HepG2 (cell line): ENCODE data around the gene MBD3L2. TPM values are rescaled to one million over a fixed set of nuclear protein-coding genes. Genes with fewer than 3 reads are reported as not detected.
"Not testable (repeated sequence)": the region's sequence is repeated elsewhere in the genome, so short reads cannot be mapped to it uniquely, and the experiment has no call there.

Source experiments
- ATAC-seq: fragments of 200-7000 bp; cut with Tn5 transposase; 3 replicates; pipeline ENCODE4 v1.9.1; 2020; ENCODE audit warnings: mild to moderate bottlenecking, moderate library complexity
- Bru-seq: library from RNA; stranded (reverse); fragments of 400-500 nt; gene quantifications from one replicate; lab custom pipeline; 2021; lab: Mats Ljungman, UMichigan
- BruChase-seq, 2 experiments: library from RNA; stranded (reverse); fragments of 400-500 nt; gene quantifications; one replicate each; lab custom pipeline; 2021; lab: Mats Ljungman, UMichigan
- BruUV-seq: library from RNA; stranded (reverse); fragments of 400-500 nt; replicated peaks from 2 replicates; lab custom pipeline; 2021; lab: Mats Ljungman, UMichigan
- CTCF ChIA-PET: fragments of 300-600 bp; formaldehyde crosslinking; extraction: SDS; loops from one replicate; lab custom pipeline; 2021; ENCODE audit warnings: low total read pairs, inconsistent platforms, low intra/inter-chr PET ratio; lab: Yijun Ruan, JAX
- POLR2A ChIA-PET: fragments of 350-600 bp; sonication (Branson Sonifier 250); formaldehyde crosslinking; loops from one replicate; lab custom pipeline; 2020; ENCODE audit warnings: antibody characterized with exemption, inconsistent platforms; lab: Yijun Ruan, JAX
- DNase-seq: peaks from one replicate; pipeline ENCODE4 v3.0.0-alpha.2; 2015; ENCODE audit warnings: low spot score
- FAIRE-seq: peaks from 3 replicates; lab custom pipeline; 2011; peaks lifted over from hg19 to GRCh38; lab: Jason Lieb, UNC
- H2AFZ ChIP-seq: one replicate; pipeline ENCODE4 v1.6.1; 2011; ENCODE audit warnings: low read length, inconsistent platforms
- H3K27ac ChIP-seq: fragments of 300-600 bp; 3 replicates; pipeline ENCODE4 v1.8.0; 2011; ENCODE audit warnings: mixed run types, mild to moderate bottlenecking, mixed read lengths, low read length, inconsistent platforms; ENCODE audit not compliant: insufficient read depth; ENCODE audit errors: extremely low read length
- H3K27me3 ChIP-seq, 2 experiments: fragments of 200-600 bp in 1 of 2; 2 replicates in 1 of 2; 3 replicates in 1 of 2; pipeline versions ENCODE4 v1.6.0 to v1.8.0; 2011; ENCODE audit warnings: low read length in 2 of 2, mild to moderate bottlenecking in 2 of 2, moderate library complexity in 2 of 2, inconsistent platforms in 1 of 2; ENCODE audit not compliant: insufficient read depth in 2 of 2, control insufficient read depth in 1 of 2
- H3K36me3 ChIP-seq, 2 experiments: fragments of 200-600 bp in 1 of 2; replicated peaks in 1 of 2; 2 replicates in 1 of 2; 3 replicates in 1 of 2; pipeline versions ENCODE4 v1.5.1 to v1.8.0; 2011; ENCODE audit warnings: low read length in 2 of 2, inconsistent platforms in 1 of 2; ENCODE audit not compliant: insufficient read depth in 2 of 2, control insufficient read depth in 1 of 2
- H3K4me1 ChIP-seq: 2 replicates; pipeline ENCODE4 v1.5.1; 2012; ENCODE audit warnings: low read length, inconsistent platforms; ENCODE audit not compliant: insufficient read depth
- H3K4me2 ChIP-seq: 2 replicates; pipeline ENCODE4 v1.6.0; 2011; ENCODE audit warnings: low read depth, low read length, inconsistent platforms
- H3K4me3 ChIP-seq, 3 experiments: fragments of 200-600 bp in 1 of 3; sonication (generic), shearing (Covaris generic) in 1 of 3; replicated peaks in 1 of 3; 2 replicates each; pipeline ENCODE4 v1.5.1; 2011 to 2016; ENCODE audit warnings: low read length in 3 of 3, inconsistent platforms in 2 of 3, low read depth in 2 of 3, mild to moderate bottlenecking in 2 of 3, control low read depth in 1 of 3, mixed read lengths in 1 of 3; ENCODE audit not compliant: insufficient read depth in 1 of 3
- H3K79me2 ChIP-seq: one replicate; pipeline ENCODE4 v1.6.1; 2011; ENCODE audit warnings: low read length, inconsistent platforms; ENCODE audit not compliant: insufficient read depth
- H3K9ac ChIP-seq: 2 replicates; pipeline ENCODE4 v1.6.0; 2011; ENCODE audit warnings: mild to moderate bottlenecking, low read depth, low read length, inconsistent platforms; ENCODE audit not compliant: insufficient read depth
- H3K9me3 ChIP-seq: 2 replicates; pipeline ENCODE4 v1.5.1; 2012; ENCODE audit warnings: mild to moderate bottlenecking, low read length
- H4K20me1 ChIP-seq: 2 replicates; pipeline ENCODE4 v1.6.0; 2011; ENCODE audit warnings: inconsistent platforms, mild to moderate bottlenecking, low read length, moderate library complexity; ENCODE audit not compliant: insufficient read depth
- AGO2 ChIP-seq: fragments of 200-400 bp; formaldehyde crosslinking; optimal IDR thresholded peaks from 2 replicates; pipeline ENCODE3; 2017; ENCODE audit warnings: mild to moderate bottlenecking, low read depth, low read length, moderate library complexity
- AHR ChIP-seq: IDR thresholded peaks from 2 replicates; pipeline ENCODE4 v1.6.1; 2018; ENCODE audit warnings: missing genetic modification reagents, missing compliant biosample characterization
- ATM ChIP-seq: fragments of 450-650 bp; IDR thresholded peaks from 2 replicates; pipeline ENCODE4 v1.7.1; 2017; ENCODE audit warnings: mild to moderate bottlenecking, borderline replicate concordance
- CCAR2 ChIP-seq: fragments of 200-400 bp; formaldehyde crosslinking; optimal IDR thresholded peaks from 2 replicates; pipeline ENCODE3; 2018; ENCODE audit warnings: low read depth, mild to moderate bottlenecking, low read length, moderate library complexity
- NONO ChIP-seq, 2 experiments: fragments of 450-650 bp in 1 of 2; sonication (generic) in 1 of 2; formaldehyde crosslinking in 1 of 2; IDR thresholded peaks in 1 of 2; conservative IDR thresholded peaks in 1 of 2; 2 replicates each; pipeline versions ENCODE4 v1.6.1 to v1.8.0; 2017 to 2022; ENCODE audit warnings: mild to moderate bottlenecking in 1 of 2, missing genetic modification reagents in 1 of 2, moderate library complexity in 1 of 2
- PAWR ChIP-seq: sonication (generic); formaldehyde crosslinking; IDR thresholded peaks from 2 replicates; pipeline ENCODE4 v1.4.0; 2020; ENCODE audit warnings: missing genetic modification reagents, mild to moderate bottlenecking, borderline replicate concordance
- PHF5A ChIP-seq: IDR thresholded peaks from one replicate; pipeline ENCODE4 v1.6.1; 2018; ENCODE audit warnings: low read depth, missing genetic modification reagents; ENCODE audit not compliant: unreplicated experiment
- SP2 ChIP-seq: sonication (generic); formaldehyde crosslinking; IDR thresholded peaks from 2 replicates; pipeline ENCODE4 v1.5.1; 2020; ENCODE audit warnings: mild to moderate bottlenecking, missing genetic modification reagents
- TEAD3 ChIP-seq: optimal IDR thresholded peaks from 2 replicates; pipeline ENCODE3; 2016; ENCODE audit warnings: borderline replicate concordance
- WGBS: methylation state at CpG from one replicate; pipeline ENCODE4 v1.1.6; 2017; ENCODE audit warnings: low lambda C conversion rate; 5-methylcytosine and 5-hydroxymethylcytosine counted together
- in situ Hi-C: cut with HindIII; loops from 2 replicates; pipeline ENCODE4 v1.10.0; 2017; ENCODE audit warnings: low pct_unique_long_range_greater_than_20kb; ENCODE audit not compliant: extremely low pct_ligation_motif_present
- intact Hi-C: fragments of 100-400 bp; cut with micrococcal nuclease; formaldehyde crosslinking; loops from one replicate; pipeline ENCODE4 v1.10.0; 2022; ENCODE audit not compliant: unreplicated experiment
- long read RNA-seq, 2 experiments: library from RNA in 1 of 2; library from polyadenylated mRNA in 1 of 2; stranded (forward) in 1 of 2; unstranded in 1 of 2; transcript quantifications; one replicate each; pipeline ENCODE4 v2.0.0, GENCODE V29; 2019 to 2022
- polyA minus RNA-seq, 3 experiments: library from RNA; depleted of rRNA, polyadenylated mRNA; stranded (reverse); fragments of >200 nt; gene quantifications; 2 replicates each; pipeline ENCODE4 v1.2.3, GENCODE V29; 2011; ENCODE audit warnings: low replicate concordance in 1 of 3
- polyA plus RNA-seq, 8 experiments: library from polyadenylated mRNA; depleted of rRNA in 3 of 8; stranded (reverse) in 7 of 8; unstranded in 1 of 8; fragments of >200 nt; fragmentation: Illumina TruSeq in 4 of 8; extraction: Trizol in 4 of 8; gene quantifications; 2 replicates each; pipeline versions ENCODE4 v1.2.1 to v1.2.3, GENCODE V29; 2011 to 2016; ENCODE audit warnings: low read depth in 4 of 8, missing spikeins in 1 of 8, mixed read lengths in 1 of 8; ENCODE audit not compliant: insufficient read depth in 1 of 8
- total RNA-seq, 5 experiments: library from RNA; depleted of rRNA; stranded (reverse); fragments of >200 nt; fragmentation: Illumina TruSeq; extraction: Trizol; gene quantifications; 2 replicates each; pipeline ENCODE4 v1.2.3, GENCODE V29; 2016; ENCODE audit warnings: low read depth in 1 of 5
- TF ChIP-seq, protein P1 (sequence below): IDR thresholded peaks from 2 replicates; pipeline ENCODE4 v1.6.1; 2016; ENCODE audit warnings: missing biosample characterization, missing genetic modification reagents, low read depth
- TF ChIP-seq, protein P2 (sequence below): sonication (generic); formaldehyde crosslinking; IDR thresholded peaks from 2 replicates; pipeline ENCODE4 v1.8.0; 2022; ENCODE audit warnings: mild to moderate bottlenecking, missing genetic modification reagents, moderate library complexity

Gene MBD3L2
- total RNA-seq (2016; rRNA removed; fragmentation: Illumina TruSeq; extraction: Trizol) (not detected in 2 replicates), polyA plus RNA-seq (2011; rRNA removed) (not detected in 2 replicates), polyA minus RNA-seq (2011; rRNA and poly(A)+ RNA removed; ENCODE audit: low replicate concordance) (not detected in 2 replicates), Bru-seq, nascent RNA (not detected), BruChase-seq, experiment 1, labeled RNA remaining after a 6-hour chase (not detected), BruChase-seq, experiment 2, labeled RNA remaining after a 2-hour chase (not detected)
- total RNA-seq (2016; cell fraction: cytosol; rRNA removed; fragmentation: Illumina TruSeq; extraction: Trizol; ENCODE audit: low read depth), result not detected in 2 replicates
- total RNA-seq (2016; cell fraction: insoluble cytoplasmic fraction; rRNA removed; fragmentation: Illumina TruSeq; extraction: Trizol), result not detected in 2 replicates
- not detected in 2 replicates for total RNA-seq (2016; cell fraction: membrane; rRNA removed; fragmentation: Illumina TruSeq; extraction: Trizol)
- total RNA-seq (2016; cell fraction: nucleus; rRNA removed; fragmentation: Illumina TruSeq; extraction: Trizol), result not detected in 2 replicates
- not detected in 2 replicates for polyA plus RNA-seq (2011; cell fraction: cytosol; rRNA removed)
- not detected in 2 replicates for polyA plus RNA-seq (2011; cell fraction: nucleus; rRNA removed)
- polyA plus RNA-seq (2012), result not detected in 2 replicates
- not detected in 2 replicates for polyA plus RNA-seq (2016; cell fraction: cytosol; fragmentation: Illumina TruSeq; extraction: Trizol; ENCODE audit: low read depth)
- polyA plus RNA-seq (2016; cell fraction: insoluble cytoplasmic fraction; fragmentation: Illumina TruSeq; extraction: Trizol; ENCODE audit: low read depth), result not detected in 2 replicates
- not detected in 2 replicates for polyA plus RNA-seq (2016; cell fraction: membrane; fragmentation: Illumina TruSeq; extraction: Trizol; ENCODE audit: low read depth)
- not detected in 2 replicates for polyA plus RNA-seq (2016; cell fraction: nucleus; fragmentation: Illumina TruSeq; extraction: Trizol; ENCODE audit: insufficient read depth, low read depth)
- not detected in 2 replicates for polyA minus RNA-seq (2011; cell fraction: cytosol; rRNA and poly(A)+ RNA removed)
- polyA minus RNA-seq (2011; cell fraction: nucleus; rRNA and poly(A)+ RNA removed), result not detected in 2 replicates
- long read RNA-seq, experiment 1, result 0 reads
- long read RNA-seq, experiment 2, result 0 reads

DNA sequence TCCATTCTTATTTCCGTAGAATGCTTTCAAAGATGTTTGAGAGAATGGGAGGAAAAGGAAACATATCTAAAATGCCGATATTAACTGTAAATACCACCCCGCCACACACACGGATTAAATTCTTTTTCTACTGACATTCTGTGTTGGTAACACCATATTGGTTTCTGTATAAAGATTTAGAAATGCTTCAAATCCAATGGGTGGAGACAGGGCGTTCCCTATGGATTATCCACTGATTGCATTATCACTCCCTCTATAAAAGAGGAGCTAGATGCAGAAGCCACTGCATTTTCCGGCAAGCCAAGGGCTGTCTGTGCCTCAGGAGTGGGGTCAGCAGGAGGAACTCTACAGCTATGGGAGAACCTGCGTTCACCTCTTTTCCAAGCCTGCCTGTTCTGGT is at the start of gene MBD3L2:
Gene MBD3L2, plus strand, starts transcription at position 301 of the 400 bp plus-strand sequence. Its CDS starts 53 bp downstream, at position 354.
- H3K9ac ChIP-seq, H3K9me3 ChIP-seq, H3K27me3 ChIP-seq, CTCF ChIA-PET, H4K20me1 ChIP-seq, DNase-seq, H2AFZ ChIP-seq, H3K4me1 ChIP-seq, H3K27ac ChIP-seq, H3K36me3 ChIP-seq, BruUV-seq, H3K4me3 ChIP-seq, ATAC-seq, H3K4me2 ChIP-seq, FAIRE-seq, intact Hi-C loops, POLR2A ChIA-PET, H3K79me2 ChIP-seq, in situ Hi-C loops: not testable (repeated sequence)
- WGBS, result no CpG with 5 or more reads among the region's 7 CpGs

DNA sequence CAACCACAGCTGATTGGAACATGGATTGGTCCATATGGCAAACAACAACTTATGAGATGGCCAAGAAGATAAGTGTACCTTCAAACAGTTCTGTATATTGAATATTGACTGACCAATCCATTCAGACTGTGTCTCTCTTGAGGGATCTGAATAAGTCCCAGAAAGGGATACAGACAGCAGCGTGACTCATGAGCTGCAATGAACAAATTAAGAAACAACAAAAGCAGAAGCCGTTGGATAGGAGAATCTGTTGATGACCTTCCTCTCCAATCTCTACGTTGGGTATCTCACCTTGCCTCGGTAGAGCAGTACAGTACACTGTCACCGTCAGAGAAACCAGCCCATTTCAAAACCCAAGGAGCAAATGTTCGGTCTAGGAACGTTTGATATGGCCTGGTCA is 49.2 kb upstream of the MBD3L2 start:
- no TSS peak for BruUV-seq
- no peak overlapping the region for H3K4me3 ChIP-seq
- no peak overlapping the region for H3K9ac ChIP-seq
- no peak overlapping the region for H3K4me2 ChIP-seq
- in situ Hi-C loops, result no loop called here
- WGBS, result 6% methylated on average over 5 of the region's 7 CpGs
- DNase-seq (no peak), ATAC-seq (no peak), FAIRE-seq (no peak)
- ChIA-PET CTCF (no interaction called here), POLR2A (no interaction called here)
- no peak overlapping the region for H2AFZ ChIP-seq
- H4K20me1 ChIP-seq, result no peaks in the 10 kb centered on the region
- peaks cover 5% of the 10 kb centered on the region for H3K9me3 ChIP-seq
- no peaks in the 10 kb centered on the region for H3K4me1 ChIP-seq
- no peaks in the 10 kb centered on the region for H3K36me3 ChIP-seq
- no peaks in the 10 kb centered on the region for H3K79me2 ChIP-seq
- H3K27me3 ChIP-seq, result no peaks in the 10 kb centered on the region; a peak in 1 of 5 replicates
- intact Hi-C loops, result no loop called here
- H3K27ac ChIP-seq, result no peak overlapping the region
- TF ChIP-seq AHR (CRISPR knock-in tag) (no peak), PAWR (CRISPR knock-in tag) (no peak), AGO2 (no peak), PHF5A (no peak), CCAR2 (no peak), ATM (no peak), SP2 (CRISPR knock-in tag) (no peak), TEAD3 (no peak), NONO (IDR thresholded peaks at IDR 0.05) (no peak), NONO (CRISPR knock-in tag; conservative IDR thresholded peaks at IDR 0.05) (no peak)
- TF ChIP-seq, protein P1, sequence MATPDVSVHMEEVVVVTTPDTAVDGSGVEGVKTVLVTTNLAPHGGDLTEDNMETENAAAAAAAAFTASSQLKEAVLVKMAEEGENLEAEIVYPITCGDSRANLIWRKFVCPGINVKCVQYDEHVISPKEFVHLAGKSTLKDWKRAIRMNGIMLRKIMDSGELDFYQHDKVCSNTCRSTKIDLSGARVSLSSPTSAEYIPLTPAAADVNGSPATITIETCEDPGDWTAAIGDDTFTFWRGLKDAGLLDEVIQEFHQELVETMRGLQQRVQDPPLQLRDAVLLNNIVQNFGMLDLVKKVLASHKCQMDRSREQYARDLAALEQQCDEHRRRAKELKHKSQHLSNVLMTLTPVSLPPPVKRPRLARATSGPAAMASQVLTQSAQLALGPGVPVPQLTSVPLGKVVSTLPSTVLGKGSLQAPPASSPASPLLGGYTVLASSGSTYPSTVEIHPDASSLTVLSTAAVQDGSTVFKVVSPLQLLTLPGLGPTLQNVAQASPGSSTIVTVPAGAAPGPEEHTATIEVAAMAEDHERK (CRISPR knock-in tag), result no peak
- TF ChIP-seq, protein P2, sequence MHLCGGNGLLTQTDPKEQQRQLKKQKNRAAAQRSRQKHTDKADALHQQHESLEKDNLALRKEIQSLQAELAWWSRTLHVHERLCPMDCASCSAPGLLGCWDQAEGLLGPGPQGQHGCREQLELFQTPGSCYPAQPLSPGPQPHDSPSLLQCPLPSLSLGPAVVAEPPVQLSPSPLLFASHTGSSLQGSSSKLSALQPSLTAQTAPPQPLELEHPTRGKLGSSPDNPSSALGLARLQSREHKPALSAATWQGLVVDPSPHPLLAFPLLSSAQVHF, result no peak
